Hepatic stellate cell (primary cell): Measurements from ENCODE around the gene GADD45GIP1.

Experiments
- DNase-seq: peaks from one replicate; pipeline ENCODE4 v3.0.0; 2011; ENCODE audit warnings: low spot score

GADD45GIP1 gene

GRCh38 chr19:12956446-12957388 is at the start of gene GADD45GIP1:
Gene GADD45GIP1, minus strand, starts transcription at chr19:12957223. Its CDS starts 11 bp downstream, at chr19:12957212.
- peak; percentile 81 for DNase-seq

- no peak for DNase-seq
These were observed 48.9 kb upstream of the GADD45GIP1 start for GRCh38 chr19:13005861-13006370.

- no peak for DNase-seq
These were observed 48.2 kb upstream of the GADD45GIP1 start for GRCh38 chr19:13005253-13005652.

- no peak for DNase-seq
These were observed 47.2 kb upstream of the GADD45GIP1 start for GRCh38 chr19:13004273-13004672.

GRCh38 chr19:13003081-13003480 is 46.1 kb upstream of the GADD45GIP1 start:
- no peak for DNase-seq

- no peak for DNase-seq
These were observed 45.3 kb upstream of the GADD45GIP1 start for GRCh38 chr19:13002166-13002898.

GRCh38 chr19:13001502-13002165 is 44.6 kb upstream of the GADD45GIP1 start:
- no peak for DNase-seq

GRCh38 chr19:13001166-13001501 is 44.1 kb upstream of the GADD45GIP1 start:
- no peak for DNase-seq

- DNase-seq = no peak
These were observed 41.2 kb upstream of the GADD45GIP1 start for GRCh38 chr19:12997967-12998940.

GRCh38 chr19:12997179-12997966 is 40.4 kb upstream of the GADD45GIP1 start:
- no peak for DNase-seq

GRCh38 chr19:12996406-12997094 is 39.5 kb upstream of the GADD45GIP1 start:
- peak; percentile 69 for DNase-seq

- DNase-seq = peak; percentile 65
These were observed 38.8 kb upstream of the GADD45GIP1 start for GRCh38 chr19:12995596-12996405.

- peak; percentile 82 for DNase-seq
These were observed 37.9 kb upstream of the GADD45GIP1 start, which contains the start of gene NFIX for GRCh38 chr19:12994701-12995595. Gene NFIX, plus strand, starts transcription at chr19:12995475. Its CDS starts 363 bp downstream, at chr19:12995838.

- DNase-seq = no peak
These were observed 36.5 kb upstream of the GADD45GIP1 start for GRCh38 chr19:12993562-12993961.

- DNase-seq = no peak
These were observed 35.7 kb upstream of the GADD45GIP1 start for GRCh38 chr19:12992729-12993128.

GRCh38 chr19:12991296-12991695 is 34.3 kb upstream of the GADD45GIP1 start:
- DNase-seq = no peak

GRCh38 chr19:12990853-12991252 is 33.8 kb upstream of the GADD45GIP1 start:
- no peak for DNase-seq

- DNase-seq = no peak
These were observed 33.4 kb upstream of the GADD45GIP1 start for GRCh38 chr19:12990431-12990830.
